ENCODE measurements around the gene FAM234B. TPM values are rescaled to one million over a fixed set of nuclear protein-coding genes. Genes with fewer than 3 reads are reported as not detected.

The FAM234B gene
- total RNA-seq, 3 donors from 2014 or later: 8.0 to 8.7 (median 8.4) TPM

DNA sequence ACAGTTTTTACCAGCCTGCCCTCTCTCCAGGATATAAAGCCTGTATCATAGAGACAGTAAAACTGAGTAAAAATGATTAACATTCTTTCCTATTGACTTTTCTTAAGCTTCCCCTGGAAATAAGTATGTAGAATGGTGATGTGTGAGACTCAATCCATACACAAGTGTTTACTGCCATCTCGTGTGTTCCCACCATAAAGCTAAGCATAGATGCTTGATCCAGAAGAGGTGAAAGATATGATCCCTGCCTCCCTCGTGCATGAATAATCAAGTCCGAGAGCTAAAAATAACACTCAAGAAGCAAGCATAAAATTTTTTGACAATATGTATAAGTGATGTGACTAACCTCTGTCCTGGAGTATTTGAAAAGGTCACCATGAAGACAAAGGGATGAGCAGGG lies 76.2 kb downstream of the FAM234B start:
- H3K27me3 Mint-ChIP-seq (ENCODE audit: low read depth): peaks cover 5% of the 10 kb centered on the region
- no peak for DNase-seq
- no peaks in the 10 kb centered on the region for H3K36me3 Mint-ChIP-seq (ENCODE audit: insufficient read depth)
- no peaks in the 10 kb centered on the region for H3K4me1 Mint-ChIP-seq (ENCODE audit: low read depth)
- H3K9me3 Mint-ChIP-seq: no peaks in the 10 kb centered on the region
- H3K4me3 Mint-ChIP-seq: no peak overlapping the region
- ATAC-seq: no peak

DNA sequence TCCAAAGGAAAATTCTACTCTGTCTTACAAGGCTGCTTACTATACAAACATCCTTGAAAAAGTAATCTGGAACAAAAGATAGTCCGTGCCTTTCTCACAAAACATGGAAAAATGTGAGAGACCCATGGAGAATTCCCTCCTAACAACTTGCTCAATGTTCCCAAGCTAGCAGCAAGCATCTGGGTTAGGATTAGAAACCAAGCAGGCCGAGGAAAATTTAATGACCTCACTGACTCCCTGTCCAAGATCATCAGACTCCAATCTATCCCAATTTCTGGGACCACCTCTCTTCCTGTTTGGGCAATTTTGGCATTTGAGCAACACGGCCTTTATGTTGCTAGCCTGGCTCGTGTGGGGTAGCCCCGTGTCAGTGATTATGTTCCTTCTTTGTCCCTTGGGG lies 77.4 kb downstream of the FAM234B start:
- Mint-ChIP-seq H3K9me3 (no peaks in the 10 kb centered on the region), H3K27me3 (ENCODE audit: low read depth) (peaks cover 2% of the 10 kb centered on the region), H3K4me1 (ENCODE audit: low read depth) (no peaks in the 10 kb centered on the region), H3K4me3 (no peak overlapping the region), H3K36me3 (ENCODE audit: insufficient read depth) (no peaks in the 10 kb centered on the region)
- DNase-seq (no peak), ATAC-seq (no peak)

DNA sequence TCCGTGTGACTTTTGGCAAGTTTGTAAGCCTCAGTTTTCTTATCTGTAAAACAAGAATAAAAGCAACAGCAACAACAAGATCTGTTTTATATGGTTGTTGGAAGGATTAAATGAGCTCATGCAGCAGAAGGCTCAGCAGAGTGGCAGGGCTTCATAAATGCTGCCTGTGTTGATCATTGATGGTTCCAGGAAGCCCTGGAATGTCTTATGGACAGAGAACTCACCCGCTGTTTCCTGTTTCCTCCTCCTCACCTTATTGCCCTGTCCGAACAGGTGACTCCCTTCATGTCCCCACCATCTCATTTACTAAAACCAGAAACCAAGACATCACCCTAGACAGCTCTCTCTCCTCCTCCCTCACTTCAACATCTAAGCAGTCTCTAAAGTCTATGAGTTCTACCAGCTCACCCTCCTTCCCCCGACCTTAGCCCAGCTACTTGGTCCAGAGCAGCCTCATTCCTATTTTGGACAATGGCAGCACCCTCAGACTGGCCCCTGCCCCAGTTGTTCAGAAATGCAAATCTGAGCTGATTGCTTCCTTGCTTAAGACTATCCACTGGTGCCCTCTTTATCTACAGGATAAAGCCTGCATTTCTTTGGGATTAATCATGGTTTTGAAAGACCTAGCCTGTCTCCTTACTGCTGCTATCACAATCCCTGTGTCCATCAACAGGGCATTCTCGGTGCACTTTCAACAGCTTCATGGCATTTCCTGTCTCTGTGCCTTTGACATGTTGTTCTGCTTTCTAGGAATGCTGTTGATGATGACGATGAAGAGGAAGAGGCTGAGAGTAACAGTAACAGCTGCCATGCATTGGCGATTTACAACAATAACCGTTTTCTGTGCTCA lies 80.7 kb downstream of the FAM234B start:
- DNase-seq (no peak), ATAC-seq (no peak)
- H3K4me3 Mint-ChIP-seq: no peak overlapping the region
- no peaks in the 10 kb centered on the region for H3K36me3 Mint-ChIP-seq (ENCODE audit: insufficient read depth)
- H3K27me3 Mint-ChIP-seq (ENCODE audit: low read depth): peaks cover 2% of the 10 kb centered on the region
- no peaks in the 10 kb centered on the region for H3K9me3 Mint-ChIP-seq
- no peaks in the 10 kb centered on the region for H3K4me1 Mint-ChIP-seq (ENCODE audit: low read depth)

DNA sequence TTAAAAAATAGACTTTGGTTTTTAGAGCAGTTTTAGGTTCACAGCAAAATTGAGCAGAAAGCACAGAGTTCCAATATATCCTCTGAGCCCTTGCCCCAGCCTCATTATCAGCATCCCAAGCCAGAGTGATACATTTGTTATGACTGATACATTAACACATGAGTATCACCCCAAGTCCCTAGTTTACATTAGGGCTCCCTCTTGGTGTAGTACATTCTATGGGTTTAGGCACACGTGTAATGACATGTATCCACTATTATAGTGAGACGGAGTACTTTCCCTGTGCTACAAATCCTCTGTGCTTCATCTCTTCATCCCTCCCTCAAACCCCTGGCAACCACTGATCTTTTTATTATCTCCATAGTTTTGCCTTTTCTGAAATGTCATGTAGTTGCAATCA lies 81.8 kb downstream of the FAM234B start:
- Mint-ChIP-seq H3K9me3 (no peaks in the 10 kb centered on the region), H3K36me3 (ENCODE audit: insufficient read depth) (no peaks in the 10 kb centered on the region), H3K4me3 (no peak overlapping the region), H3K27me3 (ENCODE audit: low read depth) (peaks cover 4% of the 10 kb centered on the region), H3K4me1 (ENCODE audit: low read depth) (no peaks in the 10 kb centered on the region)
- ATAC-seq: no peak
- DNase-seq: no peak

DNA sequence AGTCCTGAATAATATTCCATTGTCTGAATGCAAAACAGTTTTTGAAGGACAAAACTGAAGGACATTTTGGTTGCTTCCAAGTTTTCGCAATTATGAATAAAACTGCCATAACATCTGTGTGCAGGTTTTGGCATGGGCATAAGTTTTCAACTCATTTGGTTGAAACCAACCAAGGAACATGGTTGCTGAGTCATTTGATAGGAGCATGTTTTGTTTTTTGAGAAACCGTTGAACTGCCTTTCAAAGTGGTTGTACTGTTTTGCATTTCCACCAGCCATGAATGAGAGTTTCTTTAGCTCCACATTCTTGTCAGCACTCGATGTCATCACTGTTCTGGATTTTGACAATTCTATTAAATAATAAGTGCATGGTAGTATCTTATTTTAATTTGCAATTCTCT lies 82.3 kb downstream of the FAM234B start:
- Mint-ChIP-seq H3K9me3 (no peaks in the 10 kb centered on the region), H3K36me3 (ENCODE audit: insufficient read depth) (no peaks in the 10 kb centered on the region), H3K4me3 (no peak overlapping the region), H3K4me1 (ENCODE audit: low read depth) (no peaks in the 10 kb centered on the region), H3K27me3 (ENCODE audit: low read depth) (peaks cover 4% of the 10 kb centered on the region)
- ATAC-seq (no peak), DNase-seq (no peak)

DNA sequence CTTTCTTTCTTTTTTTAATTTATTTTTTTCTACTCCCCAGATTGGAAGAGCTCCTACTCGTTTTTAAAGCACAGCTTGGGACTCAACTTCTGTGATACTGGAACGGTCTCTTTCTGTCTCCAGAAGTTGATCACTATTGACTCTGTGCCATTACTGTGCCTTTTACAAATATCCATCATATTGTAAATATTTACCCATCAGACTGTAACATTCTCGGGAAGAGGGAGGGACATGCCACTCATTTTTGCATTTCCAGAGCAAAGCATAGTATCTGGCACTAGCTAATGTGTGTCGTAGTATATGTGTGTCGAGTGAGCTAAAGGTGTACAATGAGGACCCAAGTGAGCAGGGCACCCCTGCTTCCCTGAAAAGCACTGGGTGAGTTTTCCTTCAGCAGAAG lies 83.3 kb downstream of the FAM234B start:
- Mint-ChIP-seq H3K9me3 (no peaks in the 10 kb centered on the region), H3K27me3 (ENCODE audit: low read depth) (peaks cover 4% of the 10 kb centered on the region)
- ATAC-seq: no peak

DNA sequence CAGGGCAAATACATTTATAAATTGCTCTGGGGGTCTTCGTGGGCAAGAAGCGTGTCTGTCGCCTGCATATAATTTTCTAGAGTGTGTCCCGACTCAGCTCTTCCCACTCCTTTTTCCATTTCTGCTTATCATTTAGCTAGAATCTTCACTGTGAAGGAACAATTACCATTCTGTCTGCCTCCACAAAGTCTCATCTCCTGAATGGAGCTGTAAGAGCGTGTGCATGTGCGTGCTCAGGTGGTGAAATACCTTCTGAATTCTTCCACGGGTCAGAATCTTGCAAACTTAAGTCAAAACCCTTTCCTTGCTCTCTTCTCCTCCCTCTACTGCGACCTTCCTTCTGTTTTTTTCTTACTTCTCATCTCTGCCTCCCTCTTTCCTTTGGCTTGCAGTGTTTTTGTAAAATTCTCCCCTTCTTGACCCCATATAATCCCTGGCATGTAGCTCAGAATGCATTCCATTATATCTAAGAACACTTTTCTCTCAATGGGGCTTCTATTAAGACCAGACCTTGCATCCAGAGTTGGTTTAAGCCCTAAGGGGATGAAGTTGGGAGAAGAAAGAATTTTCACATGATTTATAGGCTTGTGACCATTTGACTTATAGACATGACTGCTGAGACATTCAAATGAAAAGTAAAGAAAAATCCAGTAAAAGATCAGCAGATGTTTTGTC lies 84.2 kb downstream of the FAM234B start:
- H3K4me3 Mint-ChIP-seq: no peak overlapping the region

More for the DNA sequence above, 83.3 kb downstream of the FAM234B start:
- no peak for DNase-seq
- H3K4me1 Mint-ChIP-seq (ENCODE audit: low read depth): no peaks in the 10 kb centered on the region
- H3K4me3 Mint-ChIP-seq: no peak overlapping the region
- H3K36me3 Mint-ChIP-seq (ENCODE audit: insufficient read depth): no peaks in the 10 kb centered on the region

DNA sequence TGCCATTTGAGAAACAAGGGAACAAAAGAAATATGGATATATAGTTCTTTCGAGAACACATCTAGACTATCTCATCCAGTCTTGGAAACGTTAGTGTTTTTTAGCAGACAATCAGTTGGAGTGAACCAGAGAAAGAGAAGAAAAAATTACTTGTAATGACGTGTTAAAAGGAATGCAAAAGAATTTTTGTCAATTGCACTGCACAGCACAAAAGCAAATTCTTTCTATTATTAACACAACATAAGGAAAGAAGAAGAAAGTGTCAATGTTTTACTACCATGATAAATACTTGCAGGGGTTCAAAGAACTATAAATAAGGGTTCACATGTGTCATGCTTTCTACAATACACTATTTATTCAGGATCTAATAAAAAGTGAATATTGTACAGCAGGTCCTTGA lies 86.8 kb downstream of the FAM234B start:
- Mint-ChIP-seq H3K36me3 (ENCODE audit: insufficient read depth) (no peaks in the 10 kb centered on the region), H3K27me3 (ENCODE audit: low read depth) (peaks cover 3% of the 10 kb centered on the region), H3K4me1 (ENCODE audit: low read depth) (no peaks in the 10 kb centered on the region), H3K4me3 (no peak overlapping the region), H3K9me3 (no peaks in the 10 kb centered on the region)
- DNase-seq: no peak
- ATAC-seq: no peak

More for the DNA sequence above, 84.2 kb downstream of the FAM234B start:
- no peaks in the 10 kb centered on the region for H3K36me3 Mint-ChIP-seq (ENCODE audit: insufficient read depth)
- peaks cover 4% of the 10 kb centered on the region for H3K27me3 Mint-ChIP-seq (ENCODE audit: low read depth)
- ATAC-seq: no peak
- no peak for DNase-seq
- no peaks in the 10 kb centered on the region for H3K4me1 Mint-ChIP-seq (ENCODE audit: low read depth)
- no peaks in the 10 kb centered on the region for H3K9me3 Mint-ChIP-seq

Other genes starting within 250 kb of the FAM234B start
- 100 to 1,000 TPM; 128 to 141 (median 137) TPM for gene DDX47, start 231.0 kb upstream of the FAM234B start, total RNA-seq
- under 1 TPM; 0.30 to 0.86 (median 0.50) TPM for gene GPRC5A, start 152.8 kb upstream of the FAM234B start, total RNA-seq
- not detected for gene GPRC5D, start 92.2 kb upstream of the FAM234B start, total RNA-seq
- gene HEBP1, start 44.1 kb upstream of the FAM234B start, total RNA-seq: 10 to 100 TPM in 2 of 3 donors, 1 to 10 TPM in 1; 9.0 to 10.6 (median 10.3) TPM
- not detected for gene GSG1, start 59.3 kb downstream of the FAM234B start, total RNA-seq
- 10 to 100 TPM in 2 of 3 donors, 1 to 10 TPM in 1; 8.9 to 22.5 (median 17.2) TPM for gene EMP1, start 152.3 kb downstream of the FAM234B start, total RNA-seq

Data from activated T-cell treated with anti-CD3 and anti-CD28 coated beads, Interleukin-2, amount 50 U/mL, for 4 hours (primary cell).